Osteocyte (in vitro differentiated cells): ENCODE results near the gene CD200R1L. TPM values are rescaled to one million over a fixed set of nuclear protein-coding genes. Genes with fewer than 3 reads are reported as not detected.

ENCODE experiments used
- DNase-seq: peaks from one replicate; pipeline ENCODE4 v3.0.0; 2021; ENCODE audit warnings: mixed read lengths; ENCODE audit not compliant: unreplicated experiment; ENCODE audit errors: extremely low spot score
- H3K27ac Mint-ChIP-seq: one replicate; pipeline ENCODE4 v1.8.0; 2021; ENCODE audit warnings: mild to moderate bottlenecking, mixed read lengths; ENCODE audit not compliant: unreplicated experiment
- H3K27me3 Mint-ChIP-seq: one replicate; pipeline ENCODE4 v1.8.0; 2021; ENCODE audit warnings: mixed read lengths; ENCODE audit not compliant: unreplicated experiment
- H3K36me3 Mint-ChIP-seq: one replicate; pipeline ENCODE4 v1.8.0; 2021; ENCODE audit warnings: mixed read lengths; ENCODE audit not compliant: unreplicated experiment
- H3K4me1 Mint-ChIP-seq: one replicate; pipeline ENCODE4 v1.8.0; 2021; ENCODE audit warnings: mixed read lengths; ENCODE audit not compliant: unreplicated experiment
- H3K4me3 Mint-ChIP-seq: one replicate; pipeline ENCODE4 v1.8.0; 2021; ENCODE audit warnings: mild to moderate bottlenecking, moderate library complexity, mixed read lengths; ENCODE audit not compliant: unreplicated experiment
- H3K9me3 Mint-ChIP-seq: one replicate; pipeline ENCODE4 v1.8.0; 2021; ENCODE audit warnings: mixed read lengths; ENCODE audit not compliant: unreplicated experiment
- CTCF ChIP-seq: fragments of 200-600 bp; sonication (generic); IDR thresholded peaks from 2 replicates; pipeline ENCODE4 v1.5.0; 2021; ENCODE audit warnings: antibody characterized with exemption, mild to moderate bottlenecking, moderate library complexity
- total RNA-seq: library from RNA; stranded (reverse); gene quantifications from 2 replicates; pipeline ENCODE4 v1.2.1, GENCODE V29; 2021

The CD200R1L gene
- total RNA-seq, 1 donor from 2014 or later: not detected

- Mint-ChIP-seq H3K27me3 (no peaks in the 10 kb centered on the region), H3K4me1 (peaks cover 44% of the 10 kb centered on the region), H3K27ac (peak overlapping the region; percentile 92), H3K36me3 (no peaks in the 10 kb centered on the region), H3K9me3 (no peaks in the 10 kb centered on the region), H3K4me3 (no peak overlapping the region)
- no peak for TF ChIP-seq CTCF
- DNase-seq: no peak
These were observed 36.1 kb downstream of the CD200R1L start for GRCh38 chr3:112810561-112810960.

- H3K4me3 Mint-ChIP-seq: no peak overlapping the region
- no peak for TF ChIP-seq CTCF
- H3K27ac Mint-ChIP-seq: no peak overlapping the region
- peaks cover 5% of the 10 kb centered on the region for H3K9me3 Mint-ChIP-seq
- no peaks in the 10 kb centered on the region for H3K27me3 Mint-ChIP-seq
- no peaks in the 10 kb centered on the region for H3K36me3 Mint-ChIP-seq
- DNase-seq: no peak
- H3K4me1 Mint-ChIP-seq: peaks cover 35% of the 10 kb centered on the region
These were observed 38.5 kb downstream of the CD200R1L start for GRCh38 chr3:112808136-112808535.

GRCh38 chr3:112807685-112808084 lies 39.0 kb downstream of the CD200R1L start:
- Mint-ChIP-seq H3K27me3 (no peaks in the 10 kb centered on the region), H3K9me3 (peaks cover 5% of the 10 kb centered on the region), H3K36me3 (no peaks in the 10 kb centered on the region), H3K4me3 (no peak overlapping the region), H3K27ac (no peak overlapping the region), H3K4me1 (peaks cover 33% of the 10 kb centered on the region)
- no peak for TF ChIP-seq CTCF
- DNase-seq: no peak

- H3K4me1 Mint-ChIP-seq: peaks cover 25% of the 10 kb centered on the region
- no peak overlapping the region for H3K4me3 Mint-ChIP-seq
- no peak for DNase-seq
- no peaks in the 10 kb centered on the region for H3K27me3 Mint-ChIP-seq
- peaks cover 5% of the 10 kb centered on the region for H3K9me3 Mint-ChIP-seq
- H3K27ac Mint-ChIP-seq: no peak overlapping the region
- no peaks in the 10 kb centered on the region for H3K36me3 Mint-ChIP-seq
- TF ChIP-seq CTCF: no peak
These were observed 39.8 kb downstream of the CD200R1L start for GRCh38 chr3:112806903-112807302.

GRCh38 chr3:112805126-112805525 lies 41.5 kb downstream of the CD200R1L start:
- no peak for DNase-seq
- no peaks in the 10 kb centered on the region for H3K27me3 Mint-ChIP-seq
- no peak overlapping the region for H3K27ac Mint-ChIP-seq
- H3K9me3 Mint-ChIP-seq: peaks cover 5% of the 10 kb centered on the region
- no peak for TF ChIP-seq CTCF
- H3K4me3 Mint-ChIP-seq: no peak overlapping the region
- peaks cover 11% of the 10 kb centered on the region for H3K4me1 Mint-ChIP-seq
- H3K36me3 Mint-ChIP-seq: no peaks in the 10 kb centered on the region
